HFF-Myc (cell line): ENCODE measurements around the gene RFTN1.

Experiments
- DNase-seq: peaks from one replicate; pipeline ENCODE4 v3.0.0-alpha.2; 2011; ENCODE audit warnings: low read depth; ENCODE audit errors: extremely low read depth
- H3K4me3 ChIP-seq: replicated peaks from 2 replicates; pipeline ENCODE4 v1.5.1; 2011; ENCODE audit warnings: low read depth, mild to moderate bottlenecking, control low read depth, low read length
- TF ChIP-seq, protein P1 (sequence below): IDR thresholded peaks from 2 replicates; pipeline ENCODE4 v1.5.1; 2012; ENCODE audit warnings: mild to moderate bottlenecking, low read depth, low read length, control low read depth; ENCODE audit errors: missing control alignments

The RFTN1 gene

DNA sequence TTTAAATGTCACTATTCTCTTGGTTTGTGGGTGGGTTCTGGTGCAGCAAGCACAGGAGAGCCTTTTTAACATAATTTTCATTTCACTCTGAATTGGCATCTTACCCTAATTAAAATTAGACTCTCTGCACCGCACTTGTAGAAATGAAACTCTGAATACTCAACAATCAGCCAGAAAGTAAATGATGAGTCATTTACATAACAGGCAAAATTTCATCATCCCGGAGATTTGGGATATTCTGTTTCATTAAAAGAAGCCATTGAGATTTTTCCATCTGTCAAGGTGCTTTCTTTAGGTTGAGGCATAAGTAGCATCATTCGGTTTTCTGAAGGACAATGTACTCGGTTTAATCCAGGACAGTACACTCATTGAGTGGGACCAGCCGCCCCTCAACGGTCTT is 111.0 kb downstream of the RFTN1 start:
- H3K4me3 ChIP-seq: no peak overlapping the region
- TF ChIP-seq, protein P1, sequence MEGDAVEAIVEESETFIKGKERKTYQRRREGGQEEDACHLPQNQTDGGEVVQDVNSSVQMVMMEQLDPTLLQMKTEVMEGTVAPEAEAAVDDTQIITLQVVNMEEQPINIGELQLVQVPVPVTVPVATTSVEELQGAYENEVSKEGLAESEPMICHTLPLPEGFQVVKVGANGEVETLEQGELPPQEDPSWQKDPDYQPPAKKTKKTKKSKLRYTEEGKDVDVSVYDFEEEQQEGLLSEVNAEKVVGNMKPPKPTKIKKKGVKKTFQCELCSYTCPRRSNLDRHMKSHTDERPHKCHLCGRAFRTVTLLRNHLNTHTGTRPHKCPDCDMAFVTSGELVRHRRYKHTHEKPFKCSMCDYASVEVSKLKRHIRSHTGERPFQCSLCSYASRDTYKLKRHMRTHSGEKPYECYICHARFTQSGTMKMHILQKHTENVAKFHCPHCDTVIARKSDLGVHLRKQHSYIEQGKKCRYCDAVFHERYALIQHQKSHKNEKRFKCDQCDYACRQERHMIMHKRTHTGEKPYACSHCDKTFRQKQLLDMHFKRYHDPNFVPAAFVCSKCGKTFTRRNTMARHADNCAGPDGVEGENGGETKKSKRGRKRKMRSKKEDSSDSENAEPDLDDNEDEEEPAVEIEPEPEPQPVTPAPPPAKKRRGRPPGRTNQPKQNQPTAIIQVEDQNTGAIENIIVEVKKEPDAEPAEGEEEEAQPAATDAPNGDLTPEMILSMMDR: no peak
- no peak for DNase-seq

DNA sequence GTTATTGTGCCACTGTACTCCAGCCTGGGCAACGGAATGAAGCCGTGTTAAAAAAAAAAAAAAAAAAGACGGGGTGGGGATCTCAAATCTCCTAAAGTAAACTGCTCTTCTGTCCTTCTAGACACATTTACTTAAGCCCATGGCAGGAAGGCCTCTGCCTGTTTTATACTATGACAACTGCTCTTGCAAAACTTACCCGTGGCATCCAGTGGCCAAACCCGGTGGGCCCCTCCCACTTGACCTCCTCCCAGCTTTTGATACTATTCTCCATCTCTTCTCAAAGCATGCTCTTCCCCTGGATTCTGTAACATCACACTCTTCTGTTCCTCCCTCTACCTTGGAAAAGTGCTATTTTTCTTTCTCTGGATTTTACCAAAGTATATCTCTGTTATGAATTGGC is 112.2 kb downstream of the RFTN1 start:
- TF ChIP-seq, protein P1: no peak
- H3K4me3 ChIP-seq: no peak overlapping the region
- DNase-seq: no peak

DNA sequence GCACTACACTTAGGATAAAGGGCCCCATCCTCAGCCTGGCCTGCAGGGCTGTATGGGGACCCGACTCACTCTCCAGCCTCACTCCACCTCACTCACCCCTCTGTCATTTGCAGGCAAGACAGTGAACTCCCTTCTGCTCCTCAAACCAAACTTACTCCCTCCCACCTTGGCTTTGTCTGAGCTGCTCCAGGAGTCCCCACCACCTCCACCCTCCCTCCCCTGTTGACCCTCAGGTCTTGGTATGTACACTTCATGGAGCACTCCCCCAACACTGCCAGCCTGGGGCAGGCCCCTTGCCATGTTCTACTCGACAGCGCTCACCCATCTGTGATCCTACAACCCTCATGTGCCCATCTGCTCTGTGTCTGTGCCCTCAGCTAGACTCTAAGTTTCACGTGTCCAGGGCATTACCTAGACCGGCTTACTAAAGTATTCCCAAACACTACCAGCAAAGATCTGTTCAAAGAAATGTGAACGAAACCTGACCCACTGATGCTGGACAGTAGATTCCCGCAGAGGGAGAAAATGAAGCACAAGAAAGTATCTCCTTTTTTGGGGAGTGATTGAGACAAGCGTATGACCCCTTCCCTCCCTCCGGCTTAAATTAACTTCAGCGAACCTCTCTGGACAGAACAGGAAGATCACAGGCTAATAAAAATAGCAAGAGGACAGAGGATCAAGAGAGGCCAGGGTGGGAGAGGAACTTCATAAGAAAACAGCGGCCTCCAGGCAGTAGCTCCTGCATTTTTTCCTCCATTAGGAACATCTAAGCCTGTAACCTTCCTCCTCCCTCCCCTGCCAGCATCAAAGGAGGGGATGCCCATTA is 113.2 kb downstream of the RFTN1 start:
- TF ChIP-seq, protein P1: no peak
- no peak overlapping the region for H3K4me3 ChIP-seq
- DNase-seq: no peak

GRCh38 chr3:16399473-16399872 is 114.0 kb downstream of the RFTN1 start:
- no peak overlapping the region for H3K4me3 ChIP-seq
- TF ChIP-seq, protein P1: peak; percentile 21

GRCh38 chr3:16398648-16399047 is 114.9 kb downstream of the RFTN1 start:
- no peak for DNase-seq
- no peak overlapping the region for H3K4me3 ChIP-seq
- TF ChIP-seq, protein P1: no peak

More at GRCh38 chr3:16399473-16399872, 114.0 kb downstream of the RFTN1 start:
- DNase-seq: peak; percentile 57

- DNase-seq: no peak
- H3K4me3 ChIP-seq: no peak overlapping the region
- TF ChIP-seq, protein P1: no peak
Measured at GRCh38 chr3:16396202-16396601, 117.3 kb downstream of the RFTN1 start.
